DOHH2 (cell line): ENCODE results near the gene CES4A.

Experiments used
- H3F3A ChIP-seq: fragments of 200-600 bp; sonication (generic), shearing (Covaris generic); 2 replicates; pipeline ENCODE4 v1.6.0; 2016; ENCODE audit warnings: antibody characterized with exemption, mild to moderate bottlenecking; ENCODE audit not compliant: control insufficient read depth, insufficient read depth
- H3K27ac ChIP-seq: fragments of 200-600 bp; sonication (generic); 2 replicates; pipeline ENCODE4 v1.5.1; 2014; ENCODE audit warnings: low read depth, mild to moderate bottlenecking, low read length, moderate library complexity
- H3K27me3 ChIP-seq: fragments of 200-600 bp; sonication (generic); 2 replicates; pipeline ENCODE4 v1.6.1; 2014; ENCODE audit warnings: mild to moderate bottlenecking, low read length, mixed read lengths; ENCODE audit not compliant: control insufficient read depth
- H3K36me3 ChIP-seq: fragments of 200-600 bp; sonication (generic); 2 replicates; pipeline ENCODE4 v1.6.1; 2014; ENCODE audit warnings: mild to moderate bottlenecking, low read length, moderate library complexity, mixed read lengths; ENCODE audit not compliant: control insufficient read depth
- H3K4me1 ChIP-seq: fragments of 200-600 bp; sonication (generic); 2 replicates; pipeline ENCODE4 v1.6.1; 2014; ENCODE audit warnings: mild to moderate bottlenecking, low read length, mixed read lengths; ENCODE audit not compliant: control insufficient read depth
- H3K4me2 ChIP-seq: fragments of 200-600 bp; sonication (generic); 2 replicates; pipeline ENCODE4 v1.6.0; 2014; ENCODE audit warnings: mild to moderate bottlenecking, low read length, moderate library complexity
- H3K4me3 ChIP-seq: fragments of 200-600 bp; sonication (generic); 2 replicates; pipeline ENCODE4 v1.5.1; 2014; ENCODE audit warnings: mild to moderate bottlenecking, low read length, mixed read lengths
- H3K79me2 ChIP-seq: fragments of 200-600 bp; sonication (generic); 2 replicates; pipeline ENCODE4 v1.6.1; 2014; ENCODE audit warnings: mild to moderate bottlenecking, low read length, mixed read lengths; ENCODE audit not compliant: control insufficient read depth
- H3K9me2 ChIP-seq: fragments of 200-600 bp; sonication (generic); replicated peaks from 2 replicates; pipeline ENCODE4 v1.6.1; 2014; ENCODE audit warnings: mild to moderate bottlenecking, low read length, mixed read lengths; ENCODE audit not compliant: control insufficient read depth
- H3K9me3 ChIP-seq: fragments of 200-600 bp; sonication (generic); 2 replicates; pipeline ENCODE4 v1.6.1; 2014; ENCODE audit warnings: antibody characterized with exemption, low read length, mixed read lengths; ENCODE audit not compliant: control insufficient read depth, insufficient read depth
- H4K20me1 ChIP-seq: fragments of 200-600 bp; sonication (generic); 2 replicates; pipeline ENCODE4 v1.6.0; 2014; ENCODE audit warnings: low read depth, mild to moderate bottlenecking, antibody characterized with exemption, low read length, moderate library complexity; ENCODE audit not compliant: control insufficient read depth, insufficient read depth
- CTCF ChIP-seq: fragments of 200-600 bp; sonication (generic); IDR thresholded peaks from one replicate; pipeline ENCODE4 v1.5.1; 2014; ENCODE audit warnings: antibody characterized with exemption, mild to moderate bottlenecking, low read depth, low read length; ENCODE audit not compliant: poor library complexity, severe bottlenecking
- EZH2phosphoT487 ChIP-seq: fragments of 200-600 bp; sonication (generic); IDR thresholded peaks from 2 replicates; pipeline ENCODE4 v1.6.1; 2017; ENCODE audit warnings: borderline replicate concordance, mild to moderate bottlenecking, antibody characterized with exemption, low read length, moderate library complexity, mixed read lengths

CES4A gene

GRCh38 chr16:67001726-67002125 lies 13.3 kb downstream of the CES4A start:
- no peak overlapping the region for H3K4me2 ChIP-seq
- H3K9me2 ChIP-seq = no peaks in the 10 kb centered on the region
- H3K9me3 ChIP-seq = no peaks in the 10 kb centered on the region
- TF ChIP-seq CTCF (no peak), EZH2phosphoT487 (no peak)
- peaks cover 11% of the 10 kb centered on the region for H3K4me1 ChIP-seq
- no peaks in the 10 kb centered on the region for H3F3A ChIP-seq
- no peak overlapping the region for H3K4me3 ChIP-seq
- no peak overlapping the region for H3K27ac ChIP-seq
- H3K79me2 ChIP-seq = no peaks in the 10 kb centered on the region
- H3K36me3 ChIP-seq = no peaks in the 10 kb centered on the region
- peaks cover 21% of the 10 kb centered on the region for H3K27me3 ChIP-seq
- H4K20me1 ChIP-seq = no peaks in the 10 kb centered on the region

GRCh38 chr16:67006930-67007658 lies 18.7 kb downstream of the CES4A start:
- Histone ChIP-seq H3K9me3 (no peaks in the 10 kb centered on the region), H3K4me3 (no peak overlapping the region), H4K20me1 (no peaks in the 10 kb centered on the region), H3K9me2 (no peaks in the 10 kb centered on the region), H3K79me2 (no peaks in the 10 kb centered on the region), H3K36me3 (no peaks in the 10 kb centered on the region), H3K4me2 (no peak overlapping the region), H3F3A (no peaks in the 10 kb centered on the region), H3K27ac (no peak overlapping the region), H3K4me1 (no peaks in the 10 kb centered on the region), H3K27me3 (peaks cover 6% of the 10 kb centered on the region; the same call in 1 of the 2 replicates)
- TF ChIP-seq EZH2phosphoT487 (no peak), CTCF (no peak)

- no peak overlapping the region for H3K27ac ChIP-seq
- TF ChIP-seq EZH2phosphoT487 (no peak), CTCF (no peak)
- no peaks in the 10 kb centered on the region for H4K20me1 ChIP-seq
- H3F3A ChIP-seq = no peaks in the 10 kb centered on the region
- H3K4me2 ChIP-seq = no peak overlapping the region
- H3K9me3 ChIP-seq = no peaks in the 10 kb centered on the region
- H3K4me1 ChIP-seq = peaks cover 11% of the 10 kb centered on the region
- peaks cover 9% of the 10 kb centered on the region for H3K27me3 ChIP-seq
- no peaks in the 10 kb centered on the region for H3K79me2 ChIP-seq
- no peak overlapping the region for H3K4me3 ChIP-seq
- no peaks in the 10 kb centered on the region for H3K36me3 ChIP-seq
- H3K9me2 ChIP-seq = no peaks in the 10 kb centered on the region
Measured at GRCh38 chr16:67009158-67009557, 20.8 kb downstream of the CES4A start.
